Vagina (tissue), 2 donors: Measurements from ENCODE around the gene GSTM1.
A peak's percentile ranks its signal among the peaks of the same experiment; 100 is the strongest.

Source experiments
- CTCF ChIP-seq, 3 experiments: fragments of 450-650 bp in 2 of 3; fragments of 200-600 bp in 1 of 3; sonication (generic) in 1 of 3; IDR thresholded peaks; one replicate each; pipeline ENCODE4 v1.5.1; 2017 to 2019; ENCODE audit warnings: antibody characterized with exemption in 3 of 3, mild to moderate bottlenecking in 2 of 3, moderate library complexity in 2 of 3
- POLR2A ChIP-seq, 2 donors: fragments of 450-650 bp; IDR thresholded peaks; one replicate each; pipeline ENCODE4 v1.6.1; 2017; ENCODE audit warnings: antibody characterized with exemption in 2 of 2, mild to moderate bottlenecking in 2 of 2, moderate library complexity in 2 of 2

DNA sequence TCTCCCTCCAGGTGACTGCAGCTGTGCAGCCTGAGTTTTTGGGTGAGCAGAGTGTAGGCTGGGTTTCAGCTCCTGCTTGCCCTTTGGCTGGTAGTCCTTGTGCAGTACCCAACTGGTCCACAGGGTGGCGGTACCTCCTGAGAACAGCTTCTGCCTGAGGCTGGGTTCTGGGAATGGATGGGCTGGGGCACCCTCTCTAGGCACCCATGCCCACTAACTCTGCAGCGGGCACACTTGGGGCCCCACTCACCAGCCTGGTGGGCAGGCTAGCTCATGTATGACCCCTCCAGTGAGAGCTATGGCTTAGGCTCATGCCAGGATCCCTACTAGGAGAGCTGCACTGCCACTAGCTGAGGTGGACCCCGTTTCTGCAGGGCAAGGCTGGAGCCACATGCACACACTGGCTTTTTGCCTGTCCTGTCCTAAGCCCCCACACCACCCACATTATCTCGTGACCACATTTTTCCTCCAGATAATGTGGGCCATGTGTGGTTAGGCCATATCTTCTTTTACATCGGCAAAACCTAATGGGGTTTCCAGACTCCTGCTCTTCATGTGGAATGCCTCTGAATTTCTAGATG is 47.2 kb upstream of the GSTM1 start:
- TF ChIP-seq POLR2A (IDR thresholded peaks at IDR 0.05): no peak
- peak; percentile 69 to 90 (median 81) for TF ChIP-seq CTCF (IDR thresholded peaks at IDR 0.05)
